NCI-H524 (cell line): Measurements from ENCODE around the gene RAB7B.
A peak's percentile ranks its signal among the peaks of the same experiment; 100 is the strongest.

Experiments used
- DNase-seq, 2 experiments: peaks; one replicate each; lab custom pipeline; 2025; lab: John Stamatoyannopoulos, UW

The RAB7B gene

GRCh38 chr1:206022766-206023165, 19.6 kb upstream of the RAB7B start:
- DNase-seq = no peak

DNA sequence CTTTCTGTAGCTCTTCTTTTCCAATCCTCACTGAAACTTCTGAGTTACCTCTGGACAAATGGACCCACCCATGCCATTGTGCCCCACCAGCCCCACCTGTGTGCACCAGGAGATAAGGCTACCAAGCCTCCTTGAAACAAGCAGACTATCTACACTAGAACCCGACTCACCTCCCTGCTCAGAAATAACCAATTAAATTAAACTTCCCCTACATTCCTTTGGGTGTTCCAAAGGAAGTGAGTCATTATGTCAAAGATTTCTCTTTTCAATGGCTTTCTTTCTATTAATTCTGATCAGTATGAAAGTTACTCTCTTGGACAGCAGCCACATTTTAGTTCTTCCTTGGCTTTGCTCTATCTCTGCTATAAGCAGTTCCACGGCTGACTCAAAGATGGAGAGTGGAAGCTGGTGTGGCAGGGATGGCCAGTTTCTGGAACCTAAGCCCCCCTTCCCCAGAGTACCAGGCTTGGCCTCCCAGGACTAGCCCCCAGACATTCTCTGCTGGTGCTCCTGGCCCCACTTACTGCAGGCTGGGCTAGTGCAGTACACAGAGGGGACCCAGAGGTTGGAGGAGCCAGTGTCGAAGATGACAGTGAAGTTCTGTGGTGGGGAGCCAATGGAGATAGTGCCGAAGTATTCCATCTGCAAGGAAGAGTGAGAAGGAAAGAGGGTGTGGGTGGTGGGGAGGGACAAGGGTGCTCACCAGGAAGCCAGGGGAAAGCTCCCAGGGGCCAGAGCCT, 18.6 kb upstream of the RAB7B start:
- no peak for DNase-seq

DNA sequence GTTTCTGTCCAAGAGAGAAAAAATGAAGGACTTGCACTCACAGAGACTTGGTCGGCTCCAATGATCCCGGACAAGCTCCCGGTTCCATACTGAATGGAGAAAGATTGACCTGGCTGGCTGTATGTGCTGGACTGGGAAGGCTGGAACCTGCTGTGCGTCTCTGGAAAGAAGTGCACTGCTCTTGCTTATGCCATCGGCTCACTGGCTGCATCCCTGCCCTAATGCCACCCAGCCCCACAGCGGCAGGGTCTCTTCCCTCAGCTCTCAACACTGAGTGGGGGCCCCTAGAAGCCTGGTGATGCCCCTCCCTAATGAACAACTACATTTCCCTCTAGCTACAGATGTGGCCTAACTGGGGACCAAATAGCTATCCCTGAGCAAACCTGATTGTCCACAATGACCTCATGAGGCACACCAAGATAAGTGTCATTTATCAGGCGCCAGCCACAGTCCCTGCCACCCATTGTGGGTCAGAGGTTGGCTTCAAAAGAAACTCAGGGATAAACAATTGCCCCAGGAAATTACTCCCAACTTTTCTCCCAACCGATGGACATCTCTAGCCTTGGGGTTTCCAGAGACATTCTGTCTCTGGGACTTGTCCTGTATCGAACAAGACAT, 17.9 kb upstream of the RAB7B start:
- no peak for DNase-seq

- no peak for DNase-seq
These were observed 17.3 kb upstream of the RAB7B start for GRCh38 chr1:206020393-206021007.

GRCh38 chr1:206015071-206015470, 11.9 kb upstream of the RAB7B start:
- no peak for DNase-seq

DNA sequence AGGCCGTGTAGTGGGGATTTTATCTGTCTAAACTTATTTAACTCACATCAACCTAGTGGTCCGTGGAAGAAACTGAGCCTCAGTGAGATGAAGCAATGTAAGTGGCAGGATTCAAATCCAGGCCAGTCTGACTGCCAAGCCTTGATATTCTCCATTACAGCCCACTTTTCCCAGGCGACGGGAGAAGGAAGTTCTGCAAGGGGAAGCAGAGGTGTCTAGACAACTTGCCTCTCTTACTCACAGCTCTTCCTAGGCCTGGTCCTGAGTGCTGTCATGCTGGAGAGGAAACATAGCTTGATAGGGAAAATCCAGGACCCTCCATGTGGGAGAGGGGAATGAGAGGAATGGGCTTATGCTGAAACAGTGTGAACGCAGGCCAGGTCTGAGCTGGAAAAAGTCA, 11.4 kb upstream of the RAB7B start:
- no peak for DNase-seq

- no peak for DNase-seq
These were observed 10.0 kb upstream of the RAB7B start for GRCh38 chr1:206013026-206013795.

DNA sequence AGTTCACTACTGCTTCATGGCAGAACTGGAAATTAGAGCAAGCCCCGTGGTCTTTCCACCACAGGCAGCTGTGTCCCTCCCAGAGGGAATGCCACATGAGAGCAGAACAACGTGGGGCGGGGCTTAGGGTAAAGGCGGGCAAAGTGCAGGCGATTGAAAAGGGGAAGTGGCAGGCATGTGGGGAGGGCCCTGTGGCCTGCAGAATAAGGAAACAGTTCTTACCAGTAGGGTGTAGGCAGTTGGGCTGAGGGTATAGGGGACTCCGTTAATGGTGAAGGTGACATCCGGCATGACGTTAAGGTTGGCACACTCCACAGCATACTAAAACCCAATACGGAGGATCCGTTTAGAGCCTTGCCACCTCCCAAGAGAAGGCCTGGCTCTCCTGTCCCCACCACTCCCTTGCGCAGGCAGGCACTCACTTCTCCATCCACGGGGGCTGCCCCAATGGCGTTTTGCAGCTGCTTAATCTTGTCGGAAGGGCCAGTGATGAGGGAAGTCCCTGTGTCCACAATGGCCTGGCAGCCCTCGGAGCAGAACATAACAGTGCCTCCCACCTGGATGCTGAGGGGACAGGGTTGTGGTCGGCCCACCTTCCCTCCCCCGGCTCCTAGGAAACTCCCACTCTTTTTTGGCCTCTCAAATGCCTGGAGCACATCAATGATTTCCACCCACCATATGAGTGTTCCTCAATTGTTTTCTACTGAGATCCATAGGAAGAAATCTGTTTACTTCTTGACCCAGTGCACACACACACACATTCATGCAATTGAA, 9.1 kb upstream of the RAB7B start:
- no peak for DNase-seq

- no peak for DNase-seq
These were observed 7.9 kb upstream of the RAB7B start for GRCh38 chr1:206011057-206011456.

DNA sequence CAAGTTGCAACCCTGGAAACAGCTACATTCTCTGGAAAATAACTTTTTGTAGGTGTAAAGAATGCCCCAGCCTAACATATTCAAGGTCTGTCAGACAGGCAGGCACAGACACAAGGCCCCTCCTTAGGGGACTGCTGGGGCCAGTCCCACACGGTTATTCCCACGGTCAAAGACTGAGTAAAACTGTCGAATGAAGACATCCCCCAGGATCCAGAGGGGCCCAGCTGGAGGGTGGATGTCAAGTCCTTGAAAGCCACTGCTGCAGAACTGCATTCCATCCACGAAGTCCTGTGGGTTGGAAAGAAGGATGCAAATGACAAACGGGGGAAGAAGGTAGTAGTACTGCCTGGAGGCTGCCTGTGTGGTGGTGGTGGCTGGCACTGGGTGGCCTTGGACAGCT, 6.9 kb upstream of the RAB7B start:
- DNase-seq = no peak

DNA sequence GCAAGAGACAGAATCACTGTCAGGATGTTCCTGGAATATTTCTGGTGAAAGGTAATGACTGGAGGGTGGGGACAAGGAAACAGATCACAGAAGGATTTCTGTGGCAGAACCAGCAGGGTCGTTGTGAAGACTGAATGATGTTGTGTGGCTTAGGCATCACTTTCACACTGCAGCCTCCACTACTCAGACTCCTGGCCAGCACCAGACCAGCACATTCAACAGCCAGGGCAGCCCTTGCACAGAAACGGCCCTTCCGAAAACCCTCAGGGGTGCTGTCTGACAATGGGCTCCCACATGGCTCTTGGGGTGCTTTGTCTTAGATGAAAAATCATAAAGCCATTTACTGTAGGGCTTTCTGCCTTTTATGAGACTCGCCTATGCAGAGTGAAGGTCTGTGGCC, 3.8 kb upstream of the RAB7B start:
- no peak for DNase-seq

GRCh38 chr1:206005778-206006180, 2.6 kb upstream of the RAB7B start:
- no peak for DNase-seq

DNA sequence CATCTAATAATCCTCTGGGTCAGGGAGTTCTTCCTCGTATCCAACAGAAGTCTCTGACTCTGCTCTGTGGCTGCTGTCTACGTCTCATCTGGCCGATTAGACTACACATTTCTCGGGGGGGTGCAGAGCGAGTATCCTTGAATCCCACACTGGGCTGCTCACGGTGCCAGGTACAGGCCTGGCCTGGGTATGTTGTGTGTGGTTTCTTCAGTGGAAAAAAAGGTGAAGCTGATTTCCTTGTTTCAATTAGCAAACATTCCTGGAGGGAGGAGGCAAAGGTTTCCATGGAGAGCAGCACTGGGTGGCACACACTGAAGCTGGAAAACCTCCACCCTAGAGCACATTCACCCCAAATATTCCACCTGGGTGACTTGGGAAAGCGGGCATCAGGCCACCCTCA, 2.0 kb upstream of the RAB7B start:
- no peak for DNase-seq

DNA sequence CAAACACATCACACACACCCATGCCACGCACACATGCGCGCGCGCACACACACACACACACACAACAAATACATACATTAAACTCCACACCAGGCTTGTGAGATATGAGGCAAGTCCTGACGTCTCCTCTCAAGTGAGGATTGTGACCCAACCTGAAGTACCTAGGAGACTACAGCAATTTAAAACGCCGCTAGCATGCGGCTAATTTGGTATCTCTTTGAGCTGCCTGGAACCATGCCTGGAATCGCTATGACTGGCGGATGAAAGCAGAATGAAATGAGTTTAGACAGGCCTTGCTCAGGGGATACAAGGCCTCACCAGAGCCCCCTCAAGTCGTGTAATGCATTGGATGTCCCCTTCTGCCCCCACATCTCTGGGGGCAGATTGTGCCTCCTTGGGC, 1.6 kb upstream of the RAB7B start:
- no peak for DNase-seq

GRCh38 chr1:206003854-206004800, 932 bp upstream of the RAB7B start:
- no peak for DNase-seq

DNA sequence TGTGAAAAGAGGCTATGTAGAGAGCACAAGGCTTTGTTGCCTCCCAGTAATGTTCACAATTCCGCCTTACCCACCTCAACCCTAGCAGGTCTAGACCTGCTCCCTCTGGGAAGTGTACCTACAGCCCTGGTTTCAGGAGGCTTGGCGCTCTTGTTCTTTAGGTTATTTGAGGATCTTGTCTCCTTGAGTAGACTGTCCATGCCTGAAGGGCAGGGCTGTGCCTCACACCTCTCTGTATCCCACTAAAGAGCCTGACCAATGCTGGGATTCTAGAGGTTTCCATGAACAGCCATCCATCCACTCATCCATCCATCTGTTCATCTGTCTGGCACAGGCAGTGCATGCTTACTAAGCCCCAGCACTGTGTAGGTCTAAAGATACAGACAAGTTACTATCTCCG, 1.0 kb downstream of the RAB7B start:
- no peak for DNase-seq

GRCh38 chr1:206001476-206001888, 1.7 kb downstream of the RAB7B start:
- DNase-seq = no peak

DNA sequence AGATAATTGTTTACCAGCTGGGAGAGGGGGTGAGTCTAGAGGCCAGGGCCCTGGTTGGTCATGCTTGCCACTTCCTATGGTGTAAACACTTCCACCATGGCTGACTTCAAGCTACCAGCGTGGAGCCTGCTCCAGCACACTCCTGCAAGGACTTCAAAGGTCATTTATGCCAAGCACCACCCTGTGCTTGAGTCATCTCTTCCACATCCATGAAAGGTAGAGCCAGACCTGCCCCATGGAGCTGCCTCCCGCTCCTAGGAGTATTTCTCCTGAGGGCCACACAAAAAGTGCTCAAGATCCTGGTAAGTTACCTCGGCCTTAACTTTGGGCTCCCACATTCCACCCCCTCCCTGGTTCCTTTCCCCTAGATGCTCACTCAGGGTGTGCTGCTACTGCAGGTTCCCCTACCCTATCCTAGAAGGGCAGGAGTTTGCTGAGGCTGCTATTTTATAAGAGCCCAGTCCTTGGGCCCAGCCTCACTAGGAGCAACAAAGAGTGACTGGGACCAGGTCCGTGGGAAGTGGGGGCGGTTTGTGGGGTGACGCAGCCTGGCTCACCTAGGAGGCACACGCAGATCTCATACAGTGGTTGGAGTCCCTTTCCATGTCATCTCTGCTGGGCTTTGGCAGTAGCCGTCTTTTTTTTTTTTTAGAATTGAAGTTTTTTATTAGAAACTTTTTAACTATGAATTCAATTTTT, 2.4 kb downstream of the RAB7B start:
- DNase-seq = no peak

DNA sequence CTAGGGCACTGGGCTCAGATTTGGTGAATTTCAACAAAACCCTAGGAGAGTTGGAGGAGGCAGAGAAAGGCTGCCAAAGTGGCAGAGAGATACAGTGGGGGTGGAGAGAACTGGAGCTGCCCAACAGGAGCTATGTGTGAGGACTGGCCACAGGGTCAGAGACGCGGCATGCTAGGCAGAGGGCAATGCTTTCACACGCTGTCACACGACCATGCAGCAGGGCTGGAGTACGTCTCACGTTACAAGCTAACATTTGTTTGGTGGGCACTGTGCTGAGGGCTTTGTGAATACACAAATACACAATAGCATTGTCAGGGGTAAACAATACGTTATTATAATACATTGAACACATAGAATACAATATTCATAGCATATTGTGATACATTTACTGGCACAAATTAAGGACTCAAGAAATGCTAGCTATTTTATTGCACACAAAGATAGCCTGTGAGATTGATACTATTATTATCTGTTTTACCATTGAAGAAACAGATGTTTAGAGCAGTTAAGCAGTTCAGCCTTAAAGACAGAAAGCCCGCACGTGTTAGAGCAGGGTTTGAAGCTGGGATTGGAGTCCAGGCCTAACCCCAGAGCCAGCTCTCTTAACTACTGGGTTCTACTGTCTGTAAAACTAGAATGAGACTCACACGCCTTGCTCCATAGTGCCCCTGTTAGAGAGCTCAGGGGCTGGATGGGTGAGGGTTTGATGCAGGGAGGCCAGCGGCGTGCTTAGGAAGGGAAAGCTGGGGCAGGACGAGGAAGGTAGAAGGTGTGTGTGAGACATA, 4.5 kb downstream of the RAB7B start:
- peak in 1 of 2 experiments; percentile 35 for DNase-seq
